Heart left ventricle (tissue), 13 donors: ENCODE results near the gene DNM3.
"Not testable (repeated sequence)": the region's sequence is repeated elsewhere in the genome, so short reads cannot be mapped to it uniquely, and the experiment has no call there.

ENCODE experiments used
- POLR2A ChIP-seq, 2 donors: fragments of 450-650 bp; IDR thresholded peaks; one replicate each; pipeline ENCODE4 v1.6.1; 2017; ENCODE audit warnings: antibody characterized with exemption in 2 of 2, mild to moderate bottlenecking in 2 of 2, moderate library complexity in 2 of 2
- TF ChIP-seq, protein P1 (sequence below), 12 donors: fragments of 200-600 bp; sonication (generic) in 4 of 12; IDR thresholded peaks; one replicate each; pipeline versions ENCODE4 v1.5.0 to v1.8.0; 2018 to 2022; ENCODE audit warnings: antibody characterized with exemption in 12 of 12, mild to moderate bottlenecking in 5 of 12
- donor health status: ischemic (EF 13 %, LVEDD 7.1; RV severe dilation, severe dysfunction).
- donor health status: DM: no; HTN: yes; CAD: no.
- donor health status: DM: no; HTN: no; CAD: no.
- donor health status: ischemic (EF 25% LVEDD 6.9; RV normal size, moderate dysfunction).
- donor health status: ischemic (EF 25% LVEDD 5.7; RV mildly dilated, moderate dysfunction).
- donor health status: ischemic (EF 35%, LVEDD 5.7; RV mildly dilated, moderate dysfunction).
- donor health status: nonischemic (EF 11% LVEDD 7.7; RV severe dilation, severe dysfunction).
- donor health status: DM: yes; HTN: yes; CAD: no.
- donor health status: PGD.
- donor health status: ischemic (EF 29% LVEDD 5.4; RV normal size, mild dysfunction).
- donor health status: nonischemic (EF 23%, LVEDD 6.1; RV moderate dilation, normal function).

DNA sequence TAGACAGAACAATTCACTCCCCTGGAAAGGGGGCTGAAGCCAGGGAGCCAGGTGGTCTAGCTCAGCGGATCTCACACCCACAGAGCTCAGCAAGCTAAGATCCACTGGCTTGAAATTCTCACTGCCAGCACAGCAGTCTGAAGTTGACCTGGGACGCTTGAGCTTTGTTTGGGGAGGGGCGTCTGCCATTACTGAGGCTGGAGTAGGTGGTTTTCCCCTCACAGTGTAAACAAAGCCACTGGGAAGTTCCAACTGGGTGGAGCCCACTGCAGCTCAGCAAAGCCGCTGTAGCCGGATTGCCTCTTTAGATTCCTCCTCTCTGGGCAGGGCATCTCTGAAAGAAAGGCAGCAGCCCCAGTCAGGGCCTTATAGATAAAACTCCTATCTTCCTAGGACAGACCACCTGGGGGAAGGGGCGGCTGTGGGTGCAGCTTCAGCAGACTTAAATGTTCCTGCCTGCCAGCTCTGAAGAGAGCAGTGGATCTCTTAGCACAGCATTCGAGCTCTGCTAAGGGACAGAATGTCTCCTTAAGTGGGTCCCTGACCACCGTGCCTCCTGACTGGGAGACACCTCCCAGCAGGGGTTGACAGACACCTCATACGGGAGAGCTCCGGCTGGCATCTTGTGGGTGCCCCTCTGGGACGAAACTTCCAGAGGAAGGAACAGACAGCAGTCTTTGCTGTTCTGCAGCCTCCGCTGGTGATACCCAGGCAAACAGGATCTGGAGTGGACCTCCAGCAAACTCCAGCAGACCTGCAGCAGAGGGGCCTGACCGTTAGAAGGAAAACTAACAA, 183.8 kb downstream of the DNM3 start:
- TF ChIP-seq, protein P1, sequence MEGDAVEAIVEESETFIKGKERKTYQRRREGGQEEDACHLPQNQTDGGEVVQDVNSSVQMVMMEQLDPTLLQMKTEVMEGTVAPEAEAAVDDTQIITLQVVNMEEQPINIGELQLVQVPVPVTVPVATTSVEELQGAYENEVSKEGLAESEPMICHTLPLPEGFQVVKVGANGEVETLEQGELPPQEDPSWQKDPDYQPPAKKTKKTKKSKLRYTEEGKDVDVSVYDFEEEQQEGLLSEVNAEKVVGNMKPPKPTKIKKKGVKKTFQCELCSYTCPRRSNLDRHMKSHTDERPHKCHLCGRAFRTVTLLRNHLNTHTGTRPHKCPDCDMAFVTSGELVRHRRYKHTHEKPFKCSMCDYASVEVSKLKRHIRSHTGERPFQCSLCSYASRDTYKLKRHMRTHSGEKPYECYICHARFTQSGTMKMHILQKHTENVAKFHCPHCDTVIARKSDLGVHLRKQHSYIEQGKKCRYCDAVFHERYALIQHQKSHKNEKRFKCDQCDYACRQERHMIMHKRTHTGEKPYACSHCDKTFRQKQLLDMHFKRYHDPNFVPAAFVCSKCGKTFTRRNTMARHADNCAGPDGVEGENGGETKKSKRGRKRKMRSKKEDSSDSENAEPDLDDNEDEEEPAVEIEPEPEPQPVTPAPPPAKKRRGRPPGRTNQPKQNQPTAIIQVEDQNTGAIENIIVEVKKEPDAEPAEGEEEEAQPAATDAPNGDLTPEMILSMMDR (IDR thresholded peaks at IDR 0.05) = not testable (repeated sequence)
- TF ChIP-seq POLR2A (IDR thresholded peaks at IDR 0.05) = not testable (repeated sequence)
